Hippocampal formation (tissue), 2 donors: Measurements from ENCODE around the gene PLAAT4.
"Not testable (repeated sequence)": the region's sequence is repeated elsewhere in the genome, so short reads cannot be mapped to it uniquely, and the experiment has no call there.

Experiments used
- DNase-seq, 2 donors: peaks; one replicate each; lab custom pipeline; 2025; lab: John Stamatoyannopoulos, UW

The PLAAT4 gene

DNA sequence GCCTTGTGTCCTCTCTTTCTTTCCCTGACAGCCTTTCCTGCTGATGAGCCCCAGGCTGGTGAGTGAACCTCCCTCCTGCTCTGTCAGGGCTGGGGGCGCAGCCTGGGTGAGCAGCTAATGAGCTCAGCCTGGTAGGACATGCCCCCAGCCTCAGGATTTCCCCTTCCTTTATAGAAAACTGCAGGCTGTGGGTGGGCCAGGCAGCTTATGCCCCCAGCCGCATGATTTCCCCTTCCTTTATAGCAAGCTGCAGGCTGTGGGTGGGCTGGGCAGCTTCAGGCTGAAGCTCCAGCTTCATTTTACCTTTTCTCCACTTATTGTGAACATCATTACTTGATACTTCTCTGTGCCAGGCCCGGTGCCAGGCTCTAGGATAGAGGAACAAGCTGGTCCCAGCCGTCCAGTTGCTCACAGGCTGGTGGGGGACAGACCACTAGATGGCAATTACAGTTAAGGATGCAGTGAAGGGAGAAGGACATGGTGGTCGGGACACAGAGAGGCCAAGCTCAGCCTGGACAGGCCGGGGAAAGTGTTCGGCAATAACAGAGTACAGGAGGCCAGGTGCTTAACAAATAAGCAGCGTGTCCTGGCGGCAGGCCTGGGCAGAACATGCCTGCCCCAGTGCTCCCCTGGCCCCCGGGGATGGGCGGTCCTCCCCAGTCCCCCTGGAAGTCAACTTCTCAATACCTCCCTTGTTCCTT lies 25.4 kb upstream of the PLAAT4 start:
- DNase-seq, result no peak

DNA sequence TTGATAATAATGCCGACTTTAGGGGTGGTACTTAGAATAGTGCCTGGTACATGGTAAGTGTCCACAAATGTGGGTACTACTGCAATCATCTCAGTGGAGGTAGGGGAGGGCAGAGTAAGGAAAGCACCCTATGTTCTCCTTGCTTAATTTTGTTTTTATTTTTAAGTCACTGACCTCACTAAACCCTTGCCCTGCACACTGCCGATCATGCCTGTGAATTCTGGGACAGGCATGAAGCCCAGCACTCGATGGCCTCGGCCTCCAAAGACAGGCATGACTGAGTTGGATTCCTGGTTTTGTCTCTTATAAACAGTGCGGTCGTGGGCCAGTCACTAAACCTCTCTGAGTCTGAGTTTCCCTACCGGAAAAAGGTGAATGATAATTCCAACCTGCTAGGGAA lies 23.8 kb upstream of the PLAAT4 start:
- DNase-seq, result no peak

DNA sequence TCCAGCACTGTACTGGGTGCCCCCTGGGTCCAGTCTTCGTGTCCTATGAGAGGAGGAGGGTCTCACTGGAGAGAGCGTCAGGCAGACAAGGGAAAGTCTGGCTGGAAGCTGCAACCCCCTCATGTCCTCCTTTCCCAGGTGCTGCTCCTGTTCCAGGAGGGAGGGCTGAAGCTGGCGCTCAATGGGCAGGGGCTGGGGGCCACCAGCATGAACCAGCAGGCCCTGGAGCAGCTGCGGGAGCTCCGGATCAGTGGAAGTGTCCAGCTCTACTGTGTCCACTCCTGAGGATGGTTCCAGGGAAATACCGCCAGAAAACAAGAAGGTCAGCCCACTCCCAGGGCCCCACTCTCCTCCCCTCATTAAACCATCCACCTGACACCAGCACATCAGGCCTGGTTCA lies 20.5 kb upstream of the PLAAT4 start:
- DNase-seq, result no peak

DNA sequence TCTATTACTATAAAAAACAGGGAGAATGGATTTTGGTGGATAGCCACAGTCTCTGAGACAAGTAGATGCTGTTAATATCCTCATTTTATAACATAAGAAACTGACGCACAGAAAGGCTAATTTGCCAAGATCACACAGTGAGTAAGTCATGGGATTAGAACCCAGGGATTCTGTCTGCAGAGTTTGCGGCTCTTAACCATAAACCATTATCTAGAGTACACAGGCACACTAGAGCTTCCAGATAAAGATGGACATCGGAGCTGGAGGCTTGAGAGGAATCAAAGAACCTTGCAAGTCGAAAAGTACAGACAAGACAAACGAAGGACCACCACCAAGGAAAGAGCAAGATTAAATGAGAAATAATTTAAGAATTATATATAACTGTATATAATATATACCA lies 19.5 kb upstream of the PLAAT4 start:
- DNase-seq, result no peak

DNA sequence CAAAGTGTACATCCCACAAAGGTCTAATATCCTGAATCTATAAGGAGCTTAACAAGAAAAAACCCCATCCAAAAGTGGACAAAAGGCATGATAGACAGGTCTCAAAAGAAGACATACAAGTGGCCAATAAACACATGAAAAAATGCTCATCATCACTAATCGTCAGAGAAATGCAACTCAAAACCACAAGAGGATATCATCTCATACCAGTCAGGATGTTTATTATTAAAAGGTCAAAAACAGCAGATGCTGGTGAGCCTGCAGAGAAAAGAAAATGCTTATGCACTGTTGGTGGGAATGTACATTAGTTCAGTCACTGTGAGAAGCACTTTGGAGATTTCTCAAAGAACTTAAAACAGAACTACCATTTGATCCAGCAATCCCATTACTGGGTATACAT lies 18.1 kb upstream of the PLAAT4 start:
- DNase-seq, result no peak

DNA sequence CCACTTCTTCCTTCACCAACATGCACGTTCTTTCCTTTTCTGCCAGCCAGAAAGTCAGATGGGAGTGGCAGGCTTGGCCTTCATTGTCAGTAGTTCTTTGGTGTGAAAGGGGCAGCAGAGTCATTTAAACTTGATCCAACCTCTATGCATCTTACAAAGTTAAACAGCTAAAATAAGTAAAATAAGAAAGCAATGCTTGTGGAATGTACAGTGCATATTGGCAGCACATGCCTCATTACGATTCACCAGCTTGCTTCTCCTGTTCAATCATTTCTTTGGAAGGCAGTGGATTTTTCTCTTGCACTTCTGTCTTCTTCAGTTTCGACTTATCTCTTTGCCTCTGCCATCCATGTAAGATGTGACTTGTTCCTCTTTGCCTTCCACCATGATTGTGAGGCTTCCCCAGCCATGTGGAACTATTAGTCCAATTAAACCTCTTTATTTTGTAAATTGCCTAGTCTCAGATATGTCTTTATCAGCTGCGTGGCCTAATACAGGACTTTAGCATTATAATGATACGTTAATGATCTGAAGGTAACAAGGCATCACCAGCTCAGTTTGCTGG lies 15.9 kb upstream of the PLAAT4 start:
- DNase-seq, result no peak

DNA sequence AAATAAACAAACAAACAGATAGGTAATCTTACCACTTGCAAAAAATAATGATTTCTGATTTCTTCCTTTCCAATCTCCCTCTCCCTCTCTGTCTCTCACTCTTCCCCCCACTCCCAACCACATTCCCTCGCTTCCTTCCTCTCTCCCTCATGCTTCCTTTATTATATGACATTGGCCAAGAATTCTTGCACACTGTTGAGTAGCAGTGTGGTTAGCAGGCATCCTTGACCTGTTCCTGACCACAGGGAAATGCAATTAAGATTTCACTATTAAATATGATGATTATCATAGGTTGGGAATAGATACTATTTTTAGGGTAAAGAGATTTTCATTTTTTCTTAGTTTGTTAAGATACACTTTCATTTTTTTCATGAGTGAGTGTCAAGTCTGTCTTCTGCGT lies 14.7 kb upstream of the PLAAT4 start:
- DNase-seq, result no peak

DNA sequence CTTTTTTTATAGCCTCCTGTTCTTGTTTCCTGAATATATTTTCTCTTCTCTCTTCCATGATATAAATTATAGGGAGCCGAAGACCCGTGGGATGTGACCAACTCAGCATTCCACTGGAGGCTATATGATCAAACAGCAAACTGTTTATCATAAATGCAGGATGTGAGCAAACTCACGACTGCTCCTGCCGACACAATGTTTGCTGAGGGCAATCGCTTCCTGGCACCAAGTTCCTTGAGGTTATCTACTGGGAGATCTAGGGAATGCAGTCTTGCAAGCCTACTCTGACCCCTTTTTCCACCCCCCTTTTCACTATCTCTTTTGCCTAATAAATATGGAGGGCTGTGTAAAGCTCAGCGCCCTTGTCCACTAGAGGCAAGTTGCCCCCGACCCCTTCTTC lies 13.5 kb upstream of the PLAAT4 start:
- DNase-seq, result no peak

DNA sequence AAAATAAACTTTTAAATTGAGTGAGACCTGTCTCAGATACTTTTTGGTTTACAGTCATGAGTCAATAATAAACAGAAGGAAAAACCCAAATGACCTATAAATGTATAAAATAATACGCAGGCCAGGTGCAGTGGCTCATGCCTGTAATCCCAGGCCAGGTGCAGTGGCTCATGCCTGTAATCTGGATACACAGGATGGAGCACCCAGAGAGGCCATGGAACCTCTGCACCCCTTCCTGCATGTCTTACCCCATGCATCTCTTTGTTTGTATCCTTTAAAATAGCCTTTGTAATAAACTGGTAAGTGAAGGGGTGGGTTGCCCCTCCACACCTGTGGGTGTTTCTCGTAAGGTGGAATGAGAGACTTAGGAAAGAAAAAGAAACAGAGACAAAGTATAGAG lies 8.9 kb upstream of the PLAAT4 start:
- no peak for DNase-seq

DNA sequence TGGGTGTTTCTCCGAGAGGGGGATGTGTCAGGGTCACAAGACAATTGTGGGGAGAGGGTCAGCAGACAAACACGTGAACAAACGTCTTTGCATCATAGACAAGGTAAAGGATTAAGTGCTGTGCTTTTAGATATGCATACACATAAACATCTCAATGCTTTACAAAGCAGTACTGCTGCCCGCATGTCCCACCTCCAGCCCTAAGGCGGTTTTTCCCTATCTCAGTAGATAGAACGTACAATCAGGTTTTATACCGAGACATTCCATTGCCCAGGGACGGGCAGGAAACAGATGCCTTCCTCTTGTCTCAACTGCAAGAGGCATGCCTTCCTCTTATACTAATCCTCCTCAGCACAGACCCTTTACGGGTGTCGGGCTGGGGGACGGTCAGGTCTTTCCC lies 8.5 kb upstream of the PLAAT4 start:
- DNase-seq, result not testable (repeated sequence)

DNA sequence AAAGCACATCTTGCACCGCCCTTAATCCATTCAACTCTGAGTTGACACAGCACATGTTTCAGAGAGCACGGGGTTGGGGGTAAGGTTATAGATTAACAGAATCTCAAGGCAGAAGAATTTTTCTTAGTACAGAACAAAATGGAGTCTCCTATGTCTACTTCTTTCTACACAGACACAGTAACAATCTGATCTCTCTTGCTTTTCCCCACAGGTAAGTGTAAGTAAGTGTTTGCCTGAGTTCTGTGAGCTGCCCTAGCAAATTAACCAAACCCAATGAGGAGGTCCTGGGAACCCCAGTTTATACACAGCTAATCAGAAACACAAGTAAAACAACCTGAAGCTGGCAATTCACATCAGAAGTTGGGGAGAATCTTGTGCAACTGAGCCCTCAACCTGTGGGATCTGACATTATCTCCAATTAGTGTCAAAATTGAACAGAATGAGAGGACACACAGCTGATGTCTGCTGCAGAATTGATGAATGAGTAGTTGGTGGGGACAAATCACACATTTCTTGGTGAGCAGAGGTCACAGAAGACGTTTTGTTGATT lies 7.8 kb upstream of the PLAAT4 start:
- DNase-seq, result not testable (repeated sequence)

DNA sequence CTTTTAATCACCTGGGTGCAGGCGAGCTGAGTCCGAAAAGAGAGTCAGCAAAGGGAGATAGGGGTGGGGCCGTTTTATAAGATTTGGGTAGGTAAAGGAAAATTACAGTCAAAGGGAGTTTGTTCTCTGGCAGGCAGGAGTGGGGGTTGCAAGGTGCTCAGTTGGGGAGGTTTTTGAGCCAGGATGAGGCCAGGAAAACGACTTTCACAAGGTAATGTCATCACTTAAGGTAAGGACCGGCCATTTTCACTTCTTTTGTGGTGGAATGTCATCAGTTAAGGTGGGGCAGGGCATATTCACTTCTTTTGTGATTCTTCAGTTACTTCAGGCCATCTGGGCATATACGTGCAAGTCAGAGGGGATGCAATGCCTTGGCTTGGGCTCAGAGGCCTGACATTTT lies 7.2 kb upstream of the PLAAT4 start:
- DNase-seq, result not testable (repeated sequence)

DNA sequence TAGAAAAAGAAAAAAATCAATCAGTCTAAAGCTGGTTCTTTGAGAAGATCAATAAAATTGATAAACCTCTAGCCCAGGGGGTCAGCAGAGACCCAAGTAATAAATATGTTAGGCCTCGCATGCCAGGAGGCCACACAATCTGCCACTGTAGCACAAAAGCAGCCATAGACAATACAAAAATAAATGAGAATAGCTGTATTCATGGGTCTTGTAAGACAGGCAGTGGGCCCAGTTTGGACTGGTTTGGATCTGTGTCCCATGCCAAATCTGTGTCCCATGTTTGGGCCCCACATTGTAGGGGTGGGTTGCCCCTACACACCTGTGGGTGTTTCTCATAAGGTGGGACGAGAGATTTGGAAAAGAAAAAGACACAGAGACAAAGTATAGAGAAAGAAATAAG lies 6.6 kb upstream of the PLAAT4 start:
- peak; percentile 40 to 77 for DNase-seq

DNA sequence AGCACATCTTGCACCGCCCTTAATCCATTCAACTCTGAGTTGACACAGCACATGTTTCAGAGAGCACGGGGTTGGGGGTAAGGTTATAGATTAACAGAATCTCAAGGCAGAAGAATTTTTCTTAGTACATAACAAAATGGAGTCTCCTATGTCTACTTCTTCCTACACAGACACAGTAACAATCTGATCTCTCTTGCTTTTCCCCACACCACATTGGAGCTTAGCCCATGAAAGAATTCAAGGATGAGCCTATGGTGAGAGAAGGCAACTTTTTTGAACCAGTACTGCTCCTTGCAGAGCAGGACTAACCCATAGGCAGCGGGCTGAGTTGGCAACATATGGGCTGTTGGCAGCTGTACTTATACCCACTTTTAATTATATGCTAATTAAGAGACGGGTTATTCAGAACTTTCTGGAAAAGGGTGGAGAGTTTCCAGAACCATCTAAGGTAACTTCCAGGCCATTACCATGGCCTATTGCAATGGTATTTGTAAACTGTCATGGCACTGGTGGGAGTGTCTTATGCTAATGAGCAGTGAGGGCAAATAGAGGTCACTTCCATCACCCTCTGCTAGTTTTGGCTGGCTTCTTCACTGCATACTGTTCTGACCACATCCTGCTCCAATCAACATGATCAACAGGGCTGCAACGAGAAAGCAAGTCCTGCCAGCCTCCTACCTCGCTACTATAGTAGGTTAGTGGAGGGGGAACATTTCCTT lies 5.4 kb upstream of the PLAAT4 start:
- DNase-seq, result not testable (repeated sequence)

DNA sequence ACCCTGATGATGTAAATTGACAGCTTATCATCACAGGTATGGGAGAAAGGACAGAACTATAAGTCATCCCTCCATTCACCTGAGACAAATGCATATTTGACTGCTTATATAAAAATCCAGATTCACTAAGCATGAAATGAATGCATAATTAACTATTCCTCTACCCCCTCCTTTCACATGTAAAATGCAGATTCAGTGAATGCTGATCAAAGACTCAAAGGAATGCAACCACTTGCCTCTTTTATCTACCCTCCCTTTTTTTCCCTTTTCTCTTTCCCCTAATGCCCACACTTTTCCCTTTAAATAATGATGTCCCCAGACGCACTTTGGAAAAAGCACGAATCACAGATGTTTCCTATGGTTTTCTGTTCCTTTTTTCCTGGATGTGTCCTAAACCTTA lies 4.5 kb upstream of the PLAAT4 start:
- DNase-seq, result no peak

DNA sequence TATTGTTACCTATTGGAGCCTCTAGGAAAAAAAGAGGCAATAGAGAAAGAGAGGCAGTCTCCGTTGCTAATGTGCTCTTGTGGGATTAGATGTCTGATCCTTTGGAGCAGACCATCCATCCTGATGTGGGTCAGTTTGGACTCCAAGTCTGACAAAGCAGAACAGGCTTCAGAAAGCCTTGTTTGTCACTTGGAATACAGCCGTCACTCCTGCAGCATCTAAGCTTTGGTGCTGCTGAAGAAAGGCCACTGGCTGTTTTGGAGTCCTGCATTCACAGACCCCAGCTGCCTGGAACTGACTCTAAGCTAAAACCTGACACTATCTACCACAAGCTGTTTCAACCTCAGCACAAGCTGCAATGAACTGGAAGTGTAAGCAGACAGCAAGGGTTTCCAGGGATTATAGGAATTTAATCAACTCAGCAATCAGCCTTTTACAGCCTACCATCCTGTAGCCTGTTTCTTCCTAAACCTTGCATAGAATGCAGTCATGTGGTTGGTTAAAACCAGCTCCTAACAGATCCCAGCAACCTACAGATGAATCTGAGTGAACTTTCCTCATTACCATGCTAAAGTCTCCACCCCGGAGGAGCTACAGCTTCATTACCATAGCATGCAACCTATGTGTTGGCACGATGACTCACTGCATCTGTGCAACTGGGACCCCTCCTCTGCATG lies 3.7 kb upstream of the PLAAT4 start:
- DNase-seq, result no peak

DNA sequence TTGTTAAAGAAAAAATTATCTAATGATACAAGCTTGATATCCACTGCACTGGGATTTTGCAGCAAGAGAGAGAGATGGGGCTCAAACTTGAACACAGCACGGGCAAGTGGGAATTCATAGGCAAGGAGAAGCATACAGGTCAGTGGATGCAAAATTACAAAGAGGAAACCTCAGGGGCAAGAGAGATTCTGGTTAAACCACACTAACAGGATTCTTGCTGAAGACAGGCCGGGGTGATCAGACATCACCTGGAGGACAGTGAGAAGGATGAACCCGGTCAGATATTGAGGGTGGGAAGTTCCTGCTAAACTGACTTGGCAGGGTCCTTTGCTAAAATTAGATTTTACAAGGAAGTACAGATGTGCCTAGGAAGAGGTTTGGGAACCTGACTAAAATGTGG lies 2.5 kb upstream of the PLAAT4 start:
- DNase-seq, result no peak

DNA sequence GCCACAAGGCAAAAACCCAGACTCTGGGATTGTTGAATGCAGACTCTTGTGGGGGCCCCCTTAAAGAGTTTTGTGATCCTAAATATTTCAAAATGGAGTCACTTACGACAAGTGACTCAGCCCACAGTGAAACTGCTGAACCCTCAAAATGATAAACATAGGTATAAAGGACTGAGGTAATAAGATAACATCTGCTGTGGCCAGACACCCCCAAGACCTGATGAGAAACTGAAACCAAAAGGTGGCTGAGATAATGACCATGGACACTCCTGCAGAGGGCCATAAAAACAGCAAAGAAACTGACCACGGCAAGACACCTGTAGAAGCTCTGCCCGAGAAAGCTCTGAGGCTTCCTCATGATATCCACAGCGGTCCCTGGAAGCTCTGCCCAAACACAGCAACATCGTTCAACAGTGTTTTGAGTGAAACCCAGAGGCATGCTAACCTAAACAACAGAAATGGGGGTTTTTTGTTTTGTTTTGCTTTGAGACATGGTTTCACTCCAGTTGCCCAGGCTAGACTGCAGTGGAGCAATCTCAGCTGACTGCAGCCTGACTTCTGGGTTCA lies 1.6 kb upstream of the PLAAT4 start:
- no peak for DNase-seq

DNA sequence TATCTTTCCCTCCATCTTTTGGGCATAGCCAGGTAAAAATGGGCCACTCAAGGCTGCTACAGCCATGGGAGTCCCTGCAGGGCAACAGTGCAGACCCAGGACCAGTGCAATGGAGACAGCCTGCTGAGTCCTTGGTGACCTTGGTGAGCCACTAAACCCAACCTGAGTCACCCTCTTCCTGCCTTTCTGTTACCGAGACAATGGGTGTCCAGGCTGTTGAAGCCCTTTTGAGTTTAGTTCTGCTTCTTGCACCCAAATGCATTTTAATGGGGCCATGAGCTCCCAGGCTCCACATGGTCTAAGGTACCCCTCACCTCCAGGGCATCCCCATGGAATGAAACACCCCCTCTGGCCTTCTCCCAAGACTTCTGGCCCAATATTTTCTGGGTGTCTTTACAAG lies 874 bp upstream of the PLAAT4 start:
- no peak for DNase-seq

DNA sequence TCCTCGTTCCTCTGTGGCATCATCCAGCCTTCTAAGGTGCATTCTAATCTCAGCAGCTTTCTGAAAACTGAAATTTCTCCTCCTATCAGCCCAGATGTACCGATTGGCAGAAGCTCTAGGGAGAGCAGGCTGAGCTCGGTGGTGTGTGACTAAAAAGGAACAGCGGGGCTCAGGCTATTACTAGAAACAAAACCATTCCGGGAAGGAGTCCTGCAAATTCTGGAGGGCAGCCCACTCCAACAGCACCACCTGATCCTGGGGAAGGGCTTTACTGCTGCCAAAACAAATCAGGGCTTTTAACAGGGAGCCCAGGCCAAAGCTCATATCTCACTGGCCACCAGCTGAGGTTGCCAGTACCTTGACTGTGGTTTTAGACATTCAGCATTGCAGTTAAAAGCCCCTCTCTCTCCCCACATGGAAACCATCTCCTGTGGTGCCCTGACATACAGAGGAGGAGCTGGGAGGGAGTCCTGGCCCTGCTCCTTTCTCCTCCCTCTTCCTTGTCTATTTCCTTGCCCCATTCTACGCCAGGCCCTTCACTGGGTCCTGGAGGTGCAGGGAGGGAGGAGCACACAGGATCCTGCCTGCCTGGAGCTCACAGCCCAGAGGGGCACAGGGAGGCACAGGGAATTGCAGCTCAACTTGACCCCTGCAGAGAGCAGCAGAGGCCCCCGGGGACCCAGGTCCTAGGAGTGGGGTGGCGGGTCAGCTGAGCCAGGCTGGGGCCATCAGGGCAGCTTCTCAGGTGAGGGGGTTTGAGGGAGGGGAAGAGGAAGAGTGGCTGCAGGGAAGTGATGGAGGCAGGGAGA lies 889 bp downstream of the PLAAT4 start:
- DNase-seq, result peak; percentile 53 to 81

DNA sequence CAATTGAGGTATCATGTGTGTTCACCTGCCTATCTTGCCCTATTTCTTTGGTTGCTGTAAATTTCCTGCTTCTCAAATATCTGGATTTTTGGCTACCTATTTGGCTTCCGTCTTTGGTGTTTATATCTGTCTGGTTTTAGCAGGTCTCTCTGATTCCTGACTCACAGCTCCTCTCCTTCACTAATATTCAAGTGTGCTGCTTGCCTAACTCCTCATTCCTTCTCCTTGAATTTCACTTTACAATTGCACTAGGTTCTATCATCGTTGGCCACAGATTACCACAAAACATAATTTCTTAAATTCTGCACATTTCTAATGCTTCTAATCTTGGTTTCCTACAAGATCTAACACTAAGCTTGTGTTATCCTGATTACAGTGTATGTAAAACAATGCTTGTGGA lies 5.9 kb downstream of the PLAAT4 start:
- not testable (repeated sequence) for DNase-seq
